Kidney (tissue), 14 donors: ENCODE results near the gene TTC27. TPM values are rescaled to one million over a fixed set of nuclear protein-coding genes. Genes with fewer than 3 reads are reported as not detected.

Experiments
- DNase-seq, 5 donors: peaks; one replicate each; pipeline ENCODE4 v3.0.0-alpha.2; 2013 to 2020
- FAIRE-seq: peaks from 2 replicates; lab custom pipeline; 2012; peaks lifted over from hg19 to GRCh38; lab: Jason Lieb, UNC
- H3K27ac ChIP-seq, 2 donors: one replicate each; pipeline ENCODE4 v1.7.0; 2013; ENCODE audit warnings: low read depth in 2 of 2, low read length in 2 of 2, inconsistent platforms in 1 of 2
- H3K27me3 ChIP-seq: one replicate; pipeline ENCODE4 v1.7.1; 2013; ENCODE audit warnings: low read length, inconsistent platforms; ENCODE audit not compliant: control insufficient read depth, insufficient read depth
- H3K36me3 ChIP-seq, 3 donors: one replicate each; pipeline versions ENCODE4 v1.7.0 to v1.7.1; 2013; ENCODE audit warnings: low read length in 3 of 3, control low read depth in 1 of 3, inconsistent platforms in 1 of 3; ENCODE audit not compliant: insufficient read depth in 3 of 3, control insufficient read depth in 2 of 3
- H3K4me1 ChIP-seq, 3 donors: one replicate each; pipeline versions ENCODE4 v1.7.0 to v1.7.1; 2013; ENCODE audit warnings: low read length in 3 of 3, inconsistent platforms in 1 of 3, low read depth in 1 of 3; ENCODE audit not compliant: control insufficient read depth in 2 of 3, insufficient read depth in 2 of 3
- H3K4me3 ChIP-seq, 3 donors: one replicate each; pipeline versions ENCODE4 v1.7.0 to v1.8.1; 2013; ENCODE audit warnings: low read length in 3 of 3, control low read depth in 1 of 3, inconsistent platforms in 1 of 3
- H3K9ac ChIP-seq, 3 donors: one replicate each; pipeline versions ENCODE4 v1.7.0 to v1.7.1; 2013; ENCODE audit warnings: low read length in 3 of 3, control low read depth in 1 of 3, inconsistent platforms in 1 of 3
- H3K9me3 ChIP-seq, 3 donors: one replicate each; pipeline versions ENCODE4 v1.7.0 to v1.7.1; 2013; ENCODE audit warnings: low read length in 3 of 3, control low read depth in 1 of 3, inconsistent platforms in 1 of 3; ENCODE audit not compliant: control insufficient read depth in 2 of 3, insufficient read depth in 1 of 3
- intact Hi-C: fragments of 100-400 bp; cut with DNase I; formaldehyde crosslinking; loops from one replicate; pipeline ENCODE4 v1.11.1; 2022
- polyA plus RNA-seq: library from polyadenylated mRNA; stranded (reverse); fragments of 350-450 nt; fragmentation: Illumina TruSeq; extraction: RNeasy Lipid Tissue Mini Kit (QIAGEN cat#74804); gene quantifications from one replicate; pipeline ENCODE4 v1.2.3, GENCODE V29; 2014; ENCODE audit warnings: low read depth, low replicate concordance; ENCODE audit not compliant: insufficient read depth
- total RNA-seq: library from RNA; stranded (reverse); fragmentation: NEBNext Ultra II Directional; extraction: Animal tissue kit (Norgen Biotek cat#: 25700); gene quantifications from one replicate; pipeline ENCODE4 v1.2.1, GENCODE V29; 2021
- TF ChIP-seq, protein P1 (sequence below): IDR thresholded peaks from 3 replicates; pipeline ENCODE4 v1.5.1; 2012; ENCODE audit warnings: mild to moderate bottlenecking, moderate library complexity, borderline replicate concordance; ENCODE audit not compliant: insufficient read depth; ENCODE audit errors: extremely low read depth
- donor health status: control.
- donor health status: control.
- donor health status: control.
- donor health status: control.
- donor health status: control.
- donor health status: DM: yes; HTN: yes; CAD: no.
- donor health status: Normal renal cell carcinoma (clear cell type).

TTC27 gene
- total and polyA plus RNA-seq, 2 donors from 2014 or later: 8.0 to 19.7 TPM

DNA sequence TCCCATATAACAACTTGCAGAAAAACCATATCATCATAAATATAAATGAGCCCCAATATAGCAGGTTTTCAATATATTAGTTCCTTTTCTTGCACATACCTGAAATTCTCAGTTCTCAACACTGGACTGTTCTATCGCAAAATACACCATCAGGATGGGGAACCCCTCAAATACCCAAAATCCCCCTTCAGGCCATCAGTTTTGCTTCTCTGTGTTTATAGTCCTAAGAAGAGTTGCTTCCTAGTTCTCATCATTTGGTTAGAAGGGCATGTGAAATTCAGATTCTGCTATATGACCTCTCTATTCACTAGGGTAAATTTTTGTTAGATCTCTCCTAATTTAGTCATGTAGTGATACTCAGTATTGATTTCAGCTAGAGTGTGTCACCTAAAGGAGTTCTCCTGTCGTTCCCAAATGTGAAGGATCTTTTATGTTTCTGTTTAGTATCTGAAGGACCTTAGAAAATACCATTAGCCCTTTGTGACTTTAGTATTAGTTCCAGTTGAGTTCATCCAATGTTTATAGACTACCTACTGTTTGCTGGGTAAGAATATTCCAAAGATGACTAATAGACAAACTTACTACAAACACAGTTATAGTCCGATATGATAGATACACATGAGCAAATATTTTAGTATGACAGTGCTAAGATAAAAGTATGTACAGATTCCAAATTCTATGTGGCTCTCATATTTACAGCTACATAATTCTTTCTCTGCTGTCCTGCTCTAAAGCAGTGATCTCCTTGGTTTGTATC is 115.8 kb downstream of the TTC27 start:
- H3K36me3 ChIP-seq: no peaks in the 10 kb centered on the region
- no peak overlapping the region for H3K9ac ChIP-seq
- no peak for FAIRE-seq
- no peak overlapping the region for H3K4me3 ChIP-seq
- no peaks in the 10 kb centered on the region for H3K27me3 ChIP-seq
- TF ChIP-seq, protein P1, sequence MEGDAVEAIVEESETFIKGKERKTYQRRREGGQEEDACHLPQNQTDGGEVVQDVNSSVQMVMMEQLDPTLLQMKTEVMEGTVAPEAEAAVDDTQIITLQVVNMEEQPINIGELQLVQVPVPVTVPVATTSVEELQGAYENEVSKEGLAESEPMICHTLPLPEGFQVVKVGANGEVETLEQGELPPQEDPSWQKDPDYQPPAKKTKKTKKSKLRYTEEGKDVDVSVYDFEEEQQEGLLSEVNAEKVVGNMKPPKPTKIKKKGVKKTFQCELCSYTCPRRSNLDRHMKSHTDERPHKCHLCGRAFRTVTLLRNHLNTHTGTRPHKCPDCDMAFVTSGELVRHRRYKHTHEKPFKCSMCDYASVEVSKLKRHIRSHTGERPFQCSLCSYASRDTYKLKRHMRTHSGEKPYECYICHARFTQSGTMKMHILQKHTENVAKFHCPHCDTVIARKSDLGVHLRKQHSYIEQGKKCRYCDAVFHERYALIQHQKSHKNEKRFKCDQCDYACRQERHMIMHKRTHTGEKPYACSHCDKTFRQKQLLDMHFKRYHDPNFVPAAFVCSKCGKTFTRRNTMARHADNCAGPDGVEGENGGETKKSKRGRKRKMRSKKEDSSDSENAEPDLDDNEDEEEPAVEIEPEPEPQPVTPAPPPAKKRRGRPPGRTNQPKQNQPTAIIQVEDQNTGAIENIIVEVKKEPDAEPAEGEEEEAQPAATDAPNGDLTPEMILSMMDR: no peak
- no peak for DNase-seq
- H3K27ac ChIP-seq: no peak overlapping the region
- intact Hi-C loops: no loop called here
- no peaks in the 10 kb centered on the region for H3K9me3 ChIP-seq
- no peaks in the 10 kb centered on the region for H3K4me1 ChIP-seq

DNA sequence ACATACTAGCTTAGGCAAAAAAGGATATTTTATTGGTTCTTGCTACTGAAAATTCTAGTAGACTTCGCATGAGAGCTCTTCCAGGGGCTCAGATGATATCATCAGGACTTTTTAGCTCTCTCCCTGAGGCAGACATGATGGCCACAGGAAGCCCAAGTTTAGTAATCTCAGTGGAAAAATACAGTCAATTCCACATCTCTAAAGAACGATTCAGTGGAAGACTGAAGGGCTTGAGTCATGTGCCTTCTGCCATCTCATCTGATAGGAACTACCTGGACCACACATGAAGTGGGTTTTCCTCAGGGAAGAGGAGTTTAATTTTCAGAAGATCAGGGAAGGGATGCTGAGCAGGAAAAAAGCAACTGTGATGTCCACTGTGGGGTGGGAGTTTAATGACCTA is 117.3 kb downstream of the TTC27 start:
- Histone ChIP-seq H3K36me3 (no peaks in the 10 kb centered on the region), H3K9ac (no peak overlapping the region), H3K9me3 (no peaks in the 10 kb centered on the region), H3K27me3 (no peaks in the 10 kb centered on the region), H3K4me1 (no peaks in the 10 kb centered on the region), H3K27ac (no peak overlapping the region), H3K4me3 (no peak overlapping the region)
- DNase-seq (no peak), FAIRE-seq (no peak)
- TF ChIP-seq, protein P1: no peak
- intact Hi-C loops: no loop called here

DNA sequence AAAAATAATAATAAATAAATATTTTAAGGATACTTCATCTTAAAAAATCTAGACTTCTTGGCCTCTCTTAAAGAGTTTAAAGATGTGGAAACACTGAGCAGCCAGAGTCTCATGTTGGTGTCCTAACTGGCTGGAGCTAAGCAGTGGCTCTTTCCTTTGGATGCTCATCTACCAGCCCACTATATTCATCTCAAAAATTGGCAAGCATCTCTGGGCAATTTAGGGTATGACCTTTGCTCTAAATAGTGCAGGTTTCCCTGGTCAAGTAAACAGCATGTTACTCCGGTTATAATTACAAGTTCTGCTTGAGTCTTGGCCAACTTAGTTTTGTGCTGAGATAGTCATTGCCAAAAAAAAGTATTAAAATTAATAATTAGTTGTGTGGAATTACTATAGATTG is 117.8 kb downstream of the TTC27 start:
- Histone ChIP-seq H3K4me3 (no peak overlapping the region), H3K27me3 (no peaks in the 10 kb centered on the region), H3K27ac (no peak overlapping the region), H3K9me3 (no peaks in the 10 kb centered on the region), H3K9ac (no peak overlapping the region), H3K36me3 (no peaks in the 10 kb centered on the region), H3K4me1 (no peaks in the 10 kb centered on the region)
- TF ChIP-seq, protein P1: no peak
- intact Hi-C loops: no loop called here
- DNase-seq: no peak
- no peak for FAIRE-seq
